SK-N-SH treated with all-trans-retinoic acid at 6 μM for 48 hours (cell line): ENCODE results near the gene CDR2L.
"Not testable (repeated sequence)": the region's sequence is repeated elsewhere in the genome, so short reads cannot be mapped to it uniquely, and the experiment has no call there.

Experiments used
- ATAC-seq: fragments of 200-7000 bp; cut with Tn5 transposase; 3 replicates; pipeline ENCODE4 v1.9.1; 2020; ENCODE audit warnings: mild to moderate bottlenecking, moderate library complexity
- BACH2 ChIP-seq: fragments of 250-450 bp; sonication (Bioruptor Pico); IDR thresholded peaks from 2 replicates; pipeline ENCODE4 v1.9.0; 2021; ENCODE audit warnings: mild to moderate bottlenecking, borderline replicate concordance
- CREB5 ChIP-seq: fragments of 250-450 bp; sonication (Bioruptor Pico); IDR thresholded peaks from 2 replicates; pipeline ENCODE4 v1.5.1; 2020; ENCODE audit warnings: low read depth, mild to moderate bottlenecking, moderate library complexity
- CSDC2 ChIP-seq: fragments of 250-450 bp; sonication (Bioruptor Pico); IDR thresholded peaks from 2 replicates; pipeline ENCODE4 v1.5.0; 2020; ENCODE audit warnings: mild to moderate bottlenecking, moderate library complexity
- CSRNP3 ChIP-seq: fragments of 250-450 bp; sonication (Bioruptor Pico); IDR thresholded peaks from 2 replicates; pipeline ENCODE4 v1.5.1; 2021; ENCODE audit warnings: mild to moderate bottlenecking, moderate library complexity
- ESRRG ChIP-seq: fragments of 250-450 bp; sonication (Bioruptor Pico); IDR thresholded peaks from 2 replicates; pipeline ENCODE4 v1.6.1; 2021; ENCODE audit warnings: mild to moderate bottlenecking
- GLIS3 ChIP-seq: fragments of 250-450 bp; sonication (Bioruptor Pico); IDR thresholded peaks from 2 replicates; pipeline ENCODE4 v1.5.0; 2020; ENCODE audit warnings: mild to moderate bottlenecking, moderate library complexity
- ISL1 ChIP-seq: fragments of 250-450 bp; sonication (Bioruptor Pico); IDR thresholded peaks from 2 replicates; pipeline ENCODE4 v2.1.2; 2022; ENCODE audit warnings: mild to moderate bottlenecking, moderate library complexity
- OSR1 ChIP-seq: fragments of 250-450 bp; sonication (Bioruptor Pico); IDR thresholded peaks from 2 replicates; pipeline ENCODE4 v1.8.0; 2022; ENCODE audit warnings: moderate library complexity, mild to moderate bottlenecking, inconsistent platforms
- PATZ1 ChIP-seq: fragments of 250-450 bp; sonication (Bioruptor Pico); IDR thresholded peaks from 2 replicates; pipeline ENCODE4 v1.8.0; 2020; ENCODE audit warnings: mild to moderate bottlenecking, moderate library complexity, borderline replicate concordance
- POU6F1 ChIP-seq: fragments of 250-450 bp; sonication (Bioruptor Pico); IDR thresholded peaks from 2 replicates; pipeline ENCODE4 v1.8.0; 2021; ENCODE audit warnings: low read depth, mild to moderate bottlenecking, moderate library complexity, borderline replicate concordance
- PPARA ChIP-seq: fragments of 250-450 bp; sonication (Bioruptor Pico); IDR thresholded peaks from 2 replicates; pipeline ENCODE4 v1.5.0; 2020; ENCODE audit warnings: mild to moderate bottlenecking, borderline replicate concordance
- RARB ChIP-seq: fragments of 250-450 bp; sonication (Bioruptor Pico); IDR thresholded peaks from 2 replicates; pipeline ENCODE4 v1.8.0; 2021; ENCODE audit warnings: mild to moderate bottlenecking, moderate library complexity
- SNAI2 ChIP-seq: fragments of 250-450 bp; sonication (Bioruptor Pico); IDR thresholded peaks from 2 replicates; pipeline ENCODE4 v1.5.0; 2020; ENCODE audit warnings: mild to moderate bottlenecking, moderate library complexity
- ZC3H10 ChIP-seq: fragments of 250-450 bp; sonication (Bioruptor Pico); IDR thresholded peaks from 2 replicates; pipeline ENCODE4 v1.5.1; 2021; ENCODE audit warnings: mild to moderate bottlenecking, moderate library complexity
- ZFP3 ChIP-seq: fragments of 250-450 bp; sonication (Bioruptor Pico); IDR thresholded peaks from 2 replicates; pipeline ENCODE4 v1.5.0; 2020; ENCODE audit warnings: mild to moderate bottlenecking, moderate library complexity
- ZFP30 ChIP-seq: fragments of 450-650 bp; formaldehyde crosslinking; IDR thresholded peaks from 2 replicates; pipeline ENCODE4 v1.5.0; 2022; ENCODE audit warnings: mild to moderate bottlenecking, moderate library complexity
- ZNF565 ChIP-seq: fragments of 450-650 bp; formaldehyde crosslinking; conservative IDR thresholded peaks from 2 replicates; pipeline ENCODE4 v1.5.0; 2020; ENCODE audit warnings: low read depth, mild to moderate bottlenecking, moderate library complexity

Gene CDR2L

GRCh38 chr17:75034236-75034908, 46.9 kb downstream of the CDR2L start (continued):
- 0 out of 2 replicates have a peak, but pooled peaks have one; percentile 3 for TF ChIP-seq CREB5 (CRISPR knock-in tag)
- TF ChIP-seq CSDC2, result 0 out of 2 replicates have a peak, but pooled peaks have one; percentile 31
- no peak for TF ChIP-seq GLIS3 (CRISPR knock-in tag)

- ATAC-seq, result no peak
Observed at GRCh38 chr17:75036643-75037268, 49.3 kb downstream of the CDR2L start.

GRCh38 chr17:75039238-75039637, 51.8 kb downstream of the CDR2L start:
- no peak for ATAC-seq
- TF ChIP-seq PATZ1 (CRISPR knock-in tag), result no peak
- TF ChIP-seq, all 23 proteins: peak for 0

More at GRCh38 chr17:75036643-75037268, 49.3 kb downstream of the CDR2L start:
- TF ChIP-seq ZFP30 (CRISPR knock-in tag), result no peak
- TF ChIP-seq POU6F1 (CRISPR knock-in tag), result no peak
- no peak for TF ChIP-seq PATZ1 (CRISPR knock-in tag)
- TF ChIP-seq CSDC2, result no peak
- no peak for TF ChIP-seq ZFP3 (CRISPR knock-in tag)
- no peak for TF ChIP-seq RARB
- no peak for TF ChIP-seq CSRNP3
- TF ChIP-seq ZC3H10 (CRISPR knock-in tag), result no peak
- TF ChIP-seq BACH2 (CRISPR knock-in tag), result no peak
- TF ChIP-seq SNAI2 (CRISPR knock-in tag), result no peak
- no peak for TF ChIP-seq ESRRG (CRISPR knock-in tag)
- no peak for TF ChIP-seq GLIS3 (CRISPR knock-in tag)
- no peak for TF ChIP-seq PPARA
- no peak for TF ChIP-seq ISL1 (CRISPR knock-in tag)

- ATAC-seq, result no peak
- no peak for TF ChIP-seq OSR1 (CRISPR knock-in tag)
- TF ChIP-seq ESRRG (CRISPR knock-in tag), result no peak
- no peak for TF ChIP-seq ZNF565
- no peak for TF ChIP-seq POU6F1 (CRISPR knock-in tag)
- TF ChIP-seq ZC3H10 (CRISPR knock-in tag), result no peak
Observed at GRCh38 chr17:75041656-75042280, 54.3 kb downstream of the CDR2L start.

GRCh38 chr17:75043789-75044188, 56.4 kb downstream of the CDR2L start:
- ATAC-seq, result not testable (repeated sequence)
